PFSK-1 (cell line): ENCODE results near the gene LRP6.

Experiments used
- FOXP2 ChIP-seq: optimal IDR thresholded peaks from 2 replicates; pipeline ENCODE3; 2011; ENCODE audit warnings: borderline replicate concordance, control low read depth, inconsistent platforms; ENCODE audit not compliant: insufficient read depth; ENCODE audit errors: extremely low read length, extremely low read depth
- POLR2AphosphoS5 ChIP-seq: IDR thresholded peaks from 2 replicates; pipeline ENCODE4 v1.6.1; 2012; ENCODE audit warnings: low read depth, mild to moderate bottlenecking, control low read depth, low read length, moderate library complexity
- REST ChIP-seq, 2 experiments: IDR thresholded peaks; 2 replicates each; pipeline versions ENCODE4 v1.6.1 to v1.8.0; 2011 to 2012; ENCODE audit warnings: low read depth in 2 of 2, low read length in 2 of 2, control low read depth in 1 of 2, inconsistent platforms in 1 of 2, mild to moderate bottlenecking in 1 of 2, moderate library complexity in 1 of 2; ENCODE audit not compliant: insufficient read depth in 1 of 2
- SIN3A ChIP-seq: IDR thresholded peaks from 2 replicates; pipeline ENCODE4 v1.6.1; 2012; ENCODE audit warnings: mild to moderate bottlenecking, low read length, moderate library complexity, borderline replicate concordance; ENCODE audit not compliant: insufficient read depth
- TAF1 ChIP-seq: IDR thresholded peaks from 2 replicates; pipeline ENCODE4 v1.6.1; 2012; ENCODE audit warnings: low read length, control low read depth, borderline replicate concordance; ENCODE audit not compliant: insufficient read depth

The LRP6 gene

GRCh38 chr12:12282761-12283425 is 16.0 kb upstream of the LRP6 start:
- TF ChIP-seq SIN3A = no peak
- TF ChIP-seq REST (IDR thresholded peaks at IDR 0.05; ENCODE audit: insufficient read depth in 1 of 2, low read depth in 2 of 2, low read length in 2 of 2) = no peak
- no peak for TF ChIP-seq FOXP2
- no peak for TF ChIP-seq POLR2AphosphoS5
- TF ChIP-seq TAF1 = no peak

- TF ChIP-seq POLR2AphosphoS5 = no peak
- TF ChIP-seq SIN3A = no peak
- TF ChIP-seq TAF1 = no peak
- TF ChIP-seq REST (IDR thresholded peaks at IDR 0.05; ENCODE audit: insufficient read depth in 1 of 2, low read depth in 2 of 2, low read length in 2 of 2) = no peak
Observed at GRCh38 chr12:12282202-12282601, 15.4 kb upstream of the LRP6 start.

GRCh38 chr12:12281134-12281533 is 14.3 kb upstream of the LRP6 start:
- no peak for TF ChIP-seq POLR2AphosphoS5
- TF ChIP-seq FOXP2 = no peak
- TF ChIP-seq REST (IDR thresholded peaks at IDR 0.05; ENCODE audit: insufficient read depth in 1 of 2, low read depth in 2 of 2, low read length in 2 of 2) = no peak
- TF ChIP-seq SIN3A = no peak
- TF ChIP-seq TAF1 = no peak

- TF ChIP-seq POLR2AphosphoS5 = no peak
- no peak for TF ChIP-seq REST (IDR thresholded peaks at IDR 0.05; ENCODE audit: insufficient read depth in 1 of 2, low read depth in 2 of 2, low read length in 2 of 2)
- TF ChIP-seq FOXP2 = no peak
- TF ChIP-seq SIN3A = no peak
- no peak for TF ChIP-seq TAF1
Observed at GRCh38 chr12:12278899-12279298, 12.1 kb upstream of the LRP6 start.
